Peyer's patch (tissue), 4 donors: Measurements from ENCODE around the gene PIGBOS1. TPM values are rescaled to one million over a fixed set of nuclear protein-coding genes. Genes with fewer than 3 reads are reported as not detected.

Experiments
- DNase-seq, 3 donors: peaks; one replicate each; pipeline ENCODE4 v3.0.0-alpha.2; 2017 to 2019
- H3K27ac ChIP-seq, 4 donors: fragments of 200-600 bp; sonication (generic); one replicate each; pipeline ENCODE4 v1.5.1; 2016 to 2019
- H3K27me3 ChIP-seq, 2 donors: fragments of 200-600 bp; sonication (generic); one replicate each; pipeline ENCODE4 v1.5.1; 2019
- H3K36me3 ChIP-seq, 3 donors: fragments of 200-600 bp; sonication (generic); one replicate each; pipeline ENCODE4 v1.5.1; 2016 to 2019
- H3K4me1 ChIP-seq, 4 donors: fragments of 200-600 bp; sonication (generic); one replicate each; pipeline ENCODE4 v1.5.1; 2016 to 2019
- H3K4me3 ChIP-seq, 4 donors: fragments of 200-600 bp; sonication (generic); 1 replicate in 3 of 4; 2 replicates in 1 of 4; pipeline ENCODE4 v1.5.1; 2016 to 2019; ENCODE audit warnings: mild to moderate bottlenecking in 1 of 4
- H3K9me3 ChIP-seq, 4 donors: fragments of 200-600 bp; sonication (generic); one replicate each; pipeline ENCODE4 v1.5.1; 2016 to 2019; ENCODE audit warnings: mild to moderate bottlenecking in 1 of 4
- CTCF ChIP-seq, 6 experiments: fragments of 450-650 bp in 4 of 6; fragments of 200-600 bp in 2 of 6; sonication (generic) in 1 of 6; IDR thresholded peaks; one replicate each; pipeline ENCODE4 v1.5.1; 2017 to 2019; ENCODE audit warnings: antibody characterized with exemption in 6 of 6, mild to moderate bottlenecking in 3 of 6, moderate library complexity in 1 of 6
- POLR2A ChIP-seq, 2 donors: fragments of 450-650 bp; IDR thresholded peaks; one replicate each; pipeline ENCODE4 v1.5.1; 2017; ENCODE audit warnings: antibody characterized with exemption in 2 of 2, mild to moderate bottlenecking in 2 of 2, moderate library complexity in 2 of 2
- total RNA-seq, 4 donors: library from RNA; depleted of rRNA; stranded (reverse); fragments of >200 nt; gene quantifications; one replicate each; pipeline ENCODE4 v1.1.0, GENCODE V29; 2016

The PIGBOS1 gene
- total RNA-seq, 4 donors from 2014 or later = 4.2 to 12.0 (median 7.1) TPM

GRCh38 chr15:55268176-55268695 lies 50.7 kb downstream of the PIGBOS1 start:
- DNase-seq = no peak
- Histone ChIP-seq H3K4me3 (no peak overlapping the region), H3K27ac (peak overlapping the region in 3 of 4 donors; percentile 28 to 70 (median 56)), H3K4me1 (peaks cover 0 to 4% (median 0%) of the 10 kb centered on the region in 4 donors), H3K36me3 (no peaks in the 10 kb centered on the region), H3K27me3 (no peaks in the 10 kb centered on the region), H3K9me3 (no peaks in the 10 kb centered on the region)
- no peak for TF ChIP-seq POLR2A (IDR thresholded peaks at IDR 0.05)
- TF ChIP-seq CTCF (IDR thresholded peaks at IDR 0.05) = no peak

GRCh38 chr15:55267401-55268175 lies 51.3 kb downstream of the PIGBOS1 start:
- TF ChIP-seq CTCF (IDR thresholded peaks at IDR 0.05) (no peak), POLR2A (IDR thresholded peaks at IDR 0.05) (no peak)
- Histone ChIP-seq H3K27ac (peak overlapping the region; percentile 56 to 70 (median 64)), H3K4me3 (peak overlapping the region in 1 of 4 donors; percentile 15), H3K36me3 (no peaks in the 10 kb centered on the region), H3K27me3 (no peaks in the 10 kb centered on the region), H3K4me1 (peaks cover 0 to 4% (median 0%) of the 10 kb centered on the region in 4 donors), H3K9me3 (no peaks in the 10 kb centered on the region)
- peak in 2 of 3 donors; percentile 81 to 91 for DNase-seq

Other genes starting within 250 kb of the PIGBOS1 start
- gene RSL24D1, start 122.2 kb downstream of the PIGBOS1 start, total RNA-seq = 10 to 100 TPM; 22.6 to 61.9 (median 28.2) TPM
- 10 to 100 TPM in 3 of 4 donors, 1 to 10 TPM in 1; 8.3 to 30.8 (median 18.2) TPM for gene RAB27A, start 29.3 kb downstream of the PIGBOS1 start, total RNA-seq
- gene PIGB, start 99 bp upstream of the PIGBOS1 start, total RNA-seq = 10 to 100 TPM in 3 of 4 donors, 1 to 10 TPM in 1; 3.2 to 34.7 (median 15.4) TPM
- 10 to 100 TPM; 24.8 to 36.3 (median 29.5) TPM for gene CCPG1, start 89.2 kb upstream of the PIGBOS1 start, total RNA-seq
- gene PIERCE2, start 89.4 kb upstream of the PIGBOS1 start, total RNA-seq = not detected
- gene DNAAF4, start 189.1 kb upstream of the PIGBOS1 start, total RNA-seq = 1 to 10 TPM in 1 of 4 donors, not detected in 3; 2.6 TPM